H1 (cell line): Measurements from ENCODE around the gene ACRV1. TPM values are rescaled to one million over a fixed set of nuclear protein-coding genes. Genes with fewer than 3 reads are reported as not detected.

Experiments used
- ATF2 ChIP-seq: IDR thresholded peaks from 2 replicates; pipeline ENCODE4 v1.6.1; 2012; ENCODE audit warnings: low read length, inconsistent platforms
- BRCA1 ChIP-seq: IDR thresholded peaks from 2 replicates; pipeline ENCODE4 v1.6.1; 2012; ENCODE audit warnings: low read depth, low read length, improper control_type of control experiment
- CHD7 ChIP-seq: fragments of 300-600 bp; sonication (generic); IDR thresholded peaks from 2 replicates; pipeline ENCODE4 v1.7.1; 2012; ENCODE audit warnings: low read length, moderate library complexity, mild to moderate bottlenecking, inconsistent platforms; ENCODE audit not compliant: insufficient replicate concordance
- CTCF ChIP-seq, 3 experiments: IDR thresholded peaks; 1 replicate in 2 of 3; 2 replicates in 1 of 3; pipeline versions ENCODE4 v1.5.1 to v1.6.1; 2011; ENCODE audit warnings: low read length in 3 of 3, mild to moderate bottlenecking in 3 of 3, inconsistent platforms in 2 of 3, low read depth in 1 of 3, moderate library complexity in 1 of 3; ENCODE audit not compliant: insufficient read depth in 1 of 3; ENCODE audit errors: control extremely low read depth in 1 of 3
- JUND ChIP-seq: IDR thresholded peaks from 2 replicates; pipeline ENCODE4 v1.6.1; 2011; ENCODE audit warnings: mild to moderate bottlenecking, improper control_type of control experiment, low read length
- KDM5A ChIP-seq: fragments of 200-600 bp; IDR thresholded peaks from 2 replicates; pipeline ENCODE4 v1.7.1; 2012; ENCODE audit warnings: mild to moderate bottlenecking, low read length, inconsistent platforms, mixed read lengths
- SUZ12 ChIP-seq: fragments of 200-600 bp; sonication (generic); IDR thresholded peaks from 2 replicates; pipeline ENCODE4 v1.6.1; 2012; ENCODE audit warnings: mild to moderate bottlenecking, inconsistent platforms, low read length, moderate library complexity, mixed read lengths
- polyA plus RNA-seq, 7 experiments: library from polyadenylated mRNA; depleted of rRNA in 3 of 7; stranded (reverse) in 5 of 7; unstranded in 2 of 7; fragments of >200 nt in 5 of 7; fragments of 200-250 nt in 2 of 7; gene quantifications; 1 replicate in 5 of 7; 2 replicates in 1 of 7; 4 replicates in 1 of 7; pipeline versions ENCODE4 v1.2.1 to v1.2.3, GENCODE V29; 2011 to 2013; ENCODE audit warnings: missing spikeins in 2 of 7, mixed read lengths in 2 of 7
- total RNA-seq: library from RNA; stranded (reverse); fragmentation: NEBNext Ultra II Directional; extraction: Animal tissue kit (Norgen Biotek cat#: 25700); gene quantifications from 2 replicates; pipeline ENCODE4 v1.2.1, GENCODE V29; 2021

ACRV1 gene
- total and polyA plus RNA-seq, 2 of the 8 experiments (the other 6 are each of a cell fraction or from before 2014, with no cell fraction given), result 0.06 TPM; not detected in 1

- TF ChIP-seq CHD7, result no peak
- no peak for TF ChIP-seq SUZ12
- no peak for TF ChIP-seq KDM5A
- TF ChIP-seq JUND, result no peak
- no peak for TF ChIP-seq CTCF (IDR thresholded peaks at IDR 0.05; ENCODE audit: control extremely low read depth in 1 of 3, insufficient read depth in 1 of 3, low read depth in 1 of 3, low read length in 3 of 3)
- TF ChIP-seq ATF2, result no peak
- TF ChIP-seq BRCA1, result no peak
These were observed 55.9 kb downstream of the ACRV1 start, which contains the start of gene CHEK1 (continued) for GRCh38 chr11:125624756-125625213.
